Naive B cell (primary cell): ENCODE measurements around the gene SSBP1. TPM values are rescaled to one million over a fixed set of nuclear protein-coding genes. Genes with fewer than 3 reads are reported as not detected.
"Not testable (repeated sequence)": the region's sequence is repeated elsewhere in the genome, so short reads cannot be mapped to it uniquely, and the experiment has no call there.

ENCODE experiments used
- ATAC-seq, 2 donors: fragments of 150-1000 bp; cut with Tn5 transposase; 2 replicates each; pipeline ENCODE4 v1.10.0; 2021; ENCODE audit warnings: low read depth in 2 of 2, mild to moderate bottlenecking in 2 of 2, moderate library complexity in 2 of 2
- DNase-seq: peaks from one replicate; pipeline ENCODE4 v3.0.0; 2022
- H3K27ac Mint-ChIP-seq, 6 donors: one replicate each; pipeline ENCODE4 v1.8.0; 2020 to 2022; ENCODE audit warnings: mild to moderate bottlenecking in 6 of 6, mixed read lengths in 6 of 6, moderate library complexity in 5 of 6, inconsistent platforms in 2 of 6
- H3K27me3 Mint-ChIP-seq, 3 donors: one replicate each; pipeline ENCODE4 v1.8.0; 2021 to 2022; ENCODE audit warnings: mixed read lengths in 3 of 3, mild to moderate bottlenecking in 1 of 3
- H3K36me3 Mint-ChIP-seq, 2 donors: one replicate each; pipeline ENCODE4 v1.8.0; 2020 to 2022; ENCODE audit warnings: mixed read lengths in 2 of 2, inconsistent platforms in 1 of 2, mild to moderate bottlenecking in 1 of 2
- H3K4me1 Mint-ChIP-seq, 3 donors: one replicate each; pipeline ENCODE4 v1.8.0; 2020 to 2022; ENCODE audit warnings: mixed read lengths in 3 of 3, inconsistent platforms in 1 of 3, mild to moderate bottlenecking in 1 of 3, moderate library complexity in 1 of 3
- H3K4me3 Mint-ChIP-seq, 8 donors: one replicate each; pipeline ENCODE4 v1.8.0; 2020 to 2022; ENCODE audit warnings: mild to moderate bottlenecking in 8 of 8, mixed read lengths in 8 of 8, moderate library complexity in 8 of 8, inconsistent platforms in 2 of 8
- H3K9me3 Mint-ChIP-seq, 7 donors: one replicate each; pipeline ENCODE4 v1.8.0; 2020 to 2022; ENCODE audit warnings: mixed read lengths in 7 of 7, mild to moderate bottlenecking in 5 of 7, inconsistent platforms in 2 of 7, moderate library complexity in 1 of 7
- polyA plus RNA-seq, 6 donors: library from polyadenylated mRNA; unstranded; fragments of 300-500 nt; fragmentation: Illumina TruSeq; gene quantifications; one replicate each; pipeline ENCODE4 v1.2.3, GENCODE V29; 2021; ENCODE audit warnings: low read depth in 6 of 6

Gene SSBP1
- polyA plus RNA-seq, 6 donors from 2014 or later: 246 to 345 (median 302) TPM

DNA sequence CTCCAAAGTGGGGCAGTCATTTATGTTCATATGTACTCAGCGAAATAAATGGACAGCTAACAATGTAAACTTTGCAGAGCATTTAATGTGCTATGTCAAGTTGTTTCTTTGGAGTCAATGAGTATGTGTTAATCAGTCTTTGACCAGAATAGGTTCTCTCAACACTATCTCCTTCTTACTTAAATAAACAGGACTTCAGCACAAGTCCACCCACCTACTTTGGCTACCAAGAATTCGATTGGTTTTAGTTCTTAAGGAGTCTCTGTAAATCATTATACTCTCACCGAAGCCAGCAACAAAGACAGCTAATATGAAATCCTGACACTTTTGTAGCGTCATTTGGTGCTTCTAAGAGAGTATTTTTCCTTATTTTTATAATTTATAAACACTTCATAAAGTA, 23.1 kb upstream of the SSBP1 start:
- Mint-ChIP-seq H3K36me3 (no peaks in the 10 kb centered on the region), H3K4me1 (no peaks in the 10 kb centered on the region), H3K9me3 (no peaks in the 10 kb centered on the region), H3K27ac (no peak overlapping the region), H3K27me3 (no peaks in the 10 kb centered on the region), H3K4me3 (no peak overlapping the region)
- no peak for ATAC-seq
- DNase-seq: no peak

- Mint-ChIP-seq H3K27me3 (no peaks in the 10 kb centered on the region), H3K36me3 (no peaks in the 10 kb centered on the region), H3K9me3 (no peaks in the 10 kb centered on the region), H3K4me1 (no peaks in the 10 kb centered on the region), H3K27ac (no peak overlapping the region), H3K4me3 (no peak overlapping the region)
- DNase-seq: no peak
- no peak for ATAC-seq
Observed at GRCh38 chr7:141715794-141716689, 22.1 kb upstream of the SSBP1 start.

DNA sequence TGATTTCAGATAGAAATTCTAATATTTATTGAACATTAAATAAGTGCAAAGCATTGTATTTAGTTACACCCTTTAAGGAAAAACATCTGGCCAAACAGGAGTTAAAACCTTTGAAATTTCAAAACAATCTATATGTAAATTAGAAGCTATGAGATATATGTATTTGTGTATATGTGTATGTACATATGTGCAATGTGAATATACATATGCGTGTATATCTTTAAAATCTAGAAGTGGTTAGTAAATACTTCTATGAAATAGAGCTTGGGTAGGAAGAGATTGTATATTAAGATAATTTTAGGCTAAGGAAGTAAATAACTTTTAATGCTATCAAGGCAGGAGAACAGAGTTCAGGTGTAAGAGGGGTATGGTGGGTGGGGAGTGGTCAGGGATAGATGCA, 20.7 kb upstream of the SSBP1 start:
- Mint-ChIP-seq H3K9me3 (no peaks in the 10 kb centered on the region), H3K4me3 (peak overlapping the region in 1 of 8 donors; percentile 7), H3K27me3 (no peaks in the 10 kb centered on the region), H3K27ac (no peak overlapping the region), H3K36me3 (no peaks in the 10 kb centered on the region), H3K4me1 (no peaks in the 10 kb centered on the region)
- no peak for DNase-seq
- no peak for ATAC-seq

GRCh38 chr7:141722529-141722928, 15.6 kb upstream of the SSBP1 start:
- H3K9me3 Mint-ChIP-seq: no peaks in the 10 kb centered on the region
- no peak overlapping the region for H3K4me3 Mint-ChIP-seq
- no peak overlapping the region for H3K27ac Mint-ChIP-seq
- no peaks in the 10 kb centered on the region for H3K27me3 Mint-ChIP-seq
- ATAC-seq (no peak), DNase-seq (no peak)
- no peaks in the 10 kb centered on the region for H3K36me3 Mint-ChIP-seq
- H3K4me1 Mint-ChIP-seq: no peaks in the 10 kb centered on the region

GRCh38 chr7:141729020-141729419, 9.1 kb upstream of the SSBP1 start:
- H3K4me1 Mint-ChIP-seq: peaks cover 0 to 4% (median 0%) of the 10 kb centered on the region in 3 donors
- no peak overlapping the region for H3K4me3 Mint-ChIP-seq
- H3K36me3 Mint-ChIP-seq: no peaks in the 10 kb centered on the region
- peaks cover 0 to 6% (median 5%) of the 10 kb centered on the region in 3 donors for H3K27me3 Mint-ChIP-seq
- DNase-seq (no peak), ATAC-seq (no peak)
- no peaks in the 10 kb centered on the region for H3K9me3 Mint-ChIP-seq
- H3K27ac Mint-ChIP-seq: no peak overlapping the region

DNA sequence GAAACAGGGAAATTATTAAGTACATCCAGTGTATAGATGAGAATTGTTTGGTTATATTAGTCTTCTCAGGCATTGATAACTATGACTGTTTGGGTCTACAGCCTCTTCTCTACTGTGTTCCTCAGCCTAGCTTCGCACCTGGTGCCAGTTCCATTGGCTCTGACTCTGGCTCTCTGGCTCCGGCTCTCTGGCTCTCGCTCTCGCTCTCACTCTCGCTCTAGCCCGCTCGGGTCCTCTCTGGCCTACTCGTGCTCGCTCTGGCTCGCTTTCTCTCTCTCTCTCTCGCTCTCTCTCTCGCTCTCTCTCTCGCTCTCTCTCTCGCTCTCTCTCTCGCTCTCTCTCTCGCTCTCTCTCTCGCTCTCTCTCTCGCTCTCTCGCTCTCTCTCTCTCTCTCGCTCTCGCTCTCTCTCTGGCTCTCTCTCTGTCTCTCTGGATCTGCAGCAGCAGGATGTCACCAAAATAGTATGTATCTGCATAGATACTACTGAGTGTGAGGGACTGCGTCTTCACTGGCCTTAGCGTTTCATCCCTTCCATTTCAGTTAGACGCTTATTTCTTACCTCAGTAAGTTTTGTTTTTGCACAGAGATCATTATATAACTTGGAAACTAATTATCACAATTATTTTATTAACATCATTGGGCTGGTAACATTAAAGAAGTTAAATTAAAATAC, 6.5 kb upstream of the SSBP1 start:
- H3K9me3 Mint-ChIP-seq: no peaks in the 10 kb centered on the region
- H3K4me3 Mint-ChIP-seq: peak overlapping the region in 1 of 8 donors; percentile 30
- no peak overlapping the region for H3K27ac Mint-ChIP-seq
- no peak for ATAC-seq
- no peak for DNase-seq
- H3K36me3 Mint-ChIP-seq: no peaks in the 10 kb centered on the region
- H3K4me1 Mint-ChIP-seq: peaks cover 0 to 4% (median 0%) of the 10 kb centered on the region in 3 donors
- H3K27me3 Mint-ChIP-seq: peaks cover 0 to 6% (median 5%) of the 10 kb centered on the region in 3 donors

- H3K36me3 Mint-ChIP-seq: peaks cover 13 to 15% of the 10 kb centered on the region in 2 donors
- no peaks in the 10 kb centered on the region for H3K9me3 Mint-ChIP-seq
- H3K4me1 Mint-ChIP-seq: peaks cover 23 to 36% (median 31%) of the 10 kb centered on the region in 3 donors
- no peak for DNase-seq
- H3K27ac Mint-ChIP-seq: peak overlapping the region; percentile 94 to 99 (median 98)
- H3K4me3 Mint-ChIP-seq: peak overlapping the region; percentile 92 to 100 (median 99)
- H3K27me3 Mint-ChIP-seq: no peaks in the 10 kb centered on the region
- peak in 1 of 2 donors; percentile 11 for ATAC-seq
Observed at GRCh38 chr7:141737118-141737835, 881 bp upstream of the SSBP1 start.

- Mint-ChIP-seq H3K27me3 (no peaks in the 10 kb centered on the region), H3K9me3 (no peaks in the 10 kb centered on the region), H3K4me1 (peaks cover 31 to 36% (median 35%) of the 10 kb centered on the region in 3 donors), H3K4me3 (peak overlapping the region; percentile 92 to 100 (median 99)), H3K27ac (peak overlapping the region; percentile 94 to 99 (median 98)), H3K36me3 (peaks cover 20 to 28% of the 10 kb centered on the region in 2 donors)
- no peak for ATAC-seq
- DNase-seq: no peak
Observed at GRCh38 chr7:141738592-141739013, 445 bp downstream of the SSBP1 start.

DNA sequence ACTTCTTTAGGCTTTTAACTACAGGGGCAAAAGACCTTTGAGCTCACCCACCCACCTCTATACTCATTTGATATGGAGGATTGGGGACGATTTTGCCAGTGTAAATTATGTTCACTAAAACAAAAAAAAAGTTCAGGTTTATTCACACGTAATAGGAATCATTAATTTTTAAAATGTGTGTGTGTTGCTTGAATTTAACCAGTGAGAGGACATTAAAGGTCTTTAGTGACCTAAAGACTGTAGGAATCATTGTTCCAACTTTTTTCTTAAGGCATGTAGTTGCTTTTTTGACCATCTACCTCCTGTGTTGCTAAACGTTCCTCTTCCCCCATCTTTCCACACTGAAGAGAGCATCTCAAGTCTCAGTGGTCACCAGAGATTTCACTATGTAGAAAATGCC, 1.1 kb downstream of the SSBP1 start:
- Mint-ChIP-seq H3K27ac (peak overlapping the region in 4 of 6 donors; percentile 39 to 95 (median 59)), H3K4me1 (peaks cover 31 to 41% (median 35%) of the 10 kb centered on the region in 3 donors), H3K4me3 (peak overlapping the region in 7 of 8 donors; percentile 73 to 100 (median 96)), H3K9me3 (no peaks in the 10 kb centered on the region), H3K36me3 (peaks cover 26 to 34% of the 10 kb centered on the region in 2 donors), H3K27me3 (no peaks in the 10 kb centered on the region)
- DNase-seq (no peak), ATAC-seq (no peak)

GRCh38 chr7:141742229-141742628, 4.1 kb downstream of the SSBP1 start:
- ATAC-seq: no peak

GRCh38 chr7:141744131-141744530, 6.0 kb downstream of the SSBP1 start:
- Mint-ChIP-seq H3K27ac (peak overlapping the region in 1 of 6 donors; percentile 48), H3K9me3 (no peaks in the 10 kb centered on the region), H3K4me1 (peaks cover 17 to 24% (median 22%) of the 10 kb centered on the region in 3 donors), H3K27me3 (no peaks in the 10 kb centered on the region), H3K4me3 (no peak overlapping the region), H3K36me3 (peaks cover 23 to 39% of the 10 kb centered on the region in 2 donors)
- ATAC-seq: no peak
- no peak for DNase-seq

More at GRCh38 chr7:141742229-141742628, 4.1 kb downstream of the SSBP1 start:
- Mint-ChIP-seq H3K27me3 (no peaks in the 10 kb centered on the region), H3K4me3 (no peak overlapping the region), H3K9me3 (no peaks in the 10 kb centered on the region), H3K36me3 (peaks cover 26 to 39% of the 10 kb centered on the region in 2 donors), H3K27ac (no peak overlapping the region), H3K4me1 (peaks cover 31 to 39% (median 33%) of the 10 kb centered on the region in 3 donors)
- DNase-seq: no peak

- no peaks in the 10 kb centered on the region for H3K27me3 Mint-ChIP-seq
- DNase-seq (no peak), ATAC-seq (no peak)
- H3K36me3 Mint-ChIP-seq: peaks cover 49 to 51% of the 10 kb centered on the region in 2 donors
- H3K4me3 Mint-ChIP-seq: no peak overlapping the region
- H3K27ac Mint-ChIP-seq: no peak overlapping the region
- H3K4me1 Mint-ChIP-seq: peaks cover 0 to 6% (median under 1%) of the 10 kb centered on the region in 3 donors
- H3K9me3 Mint-ChIP-seq: peaks cover 0 to 35% (median 31%) of the 10 kb centered on the region in 7 donors
Observed at GRCh38 chr7:141748396-141748795, 10.2 kb downstream of the SSBP1 start.

DNA sequence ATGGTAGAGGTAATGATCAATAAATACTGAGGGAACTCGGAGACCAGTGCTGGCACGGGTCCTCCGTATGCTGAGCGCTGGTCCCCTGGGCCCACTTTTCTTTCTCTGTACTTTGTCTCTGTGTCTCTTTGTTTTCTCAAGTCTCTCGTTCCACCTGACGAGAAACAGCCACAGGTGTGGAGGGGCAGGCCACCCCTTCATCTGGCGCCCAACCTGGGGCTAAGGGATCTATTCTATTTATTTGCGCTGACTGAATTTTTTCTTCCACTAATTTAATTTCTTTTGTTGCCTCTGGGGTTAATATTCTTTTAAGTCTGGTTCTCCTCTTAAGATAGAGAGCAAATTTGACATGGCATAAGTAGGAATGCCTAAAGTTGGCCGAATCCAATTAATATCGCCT, 13.7 kb downstream of the SSBP1 start:
- DNase-seq, H3K4me3 Mint-ChIP-seq, H3K4me1 Mint-ChIP-seq, H3K27me3 Mint-ChIP-seq, ATAC-seq: not testable (repeated sequence)
- Mint-ChIP-seq H3K9me3 (peaks cover 0 to 36% (median 31%) of the 10 kb centered on the region in 7 donors), H3K27ac (peak overlapping the region in 1 of 6 donors; percentile 37), H3K36me3 (peaks cover 57 to 67% of the 10 kb centered on the region in 2 donors)
